Measurements from ENCODE around the gene SSRP1. TPM values are rescaled to one million over a fixed set of nuclear protein-coding genes. Genes with fewer than 3 reads are reported as not detected.

The SSRP1 gene
- total and polyA plus RNA-seq, 2 of the 13 experiments (the other 11 are each of a cell fraction or from before 2014, with no cell fraction given): 93.6 to 129 TPM

- ChIA-PET POLR2A (interaction anchor here (0.5 to 1.5 kb wide), 2 partner anchors 18 to 19 kb away, joined by 3 read pairs; partner anchors contain the start of gene TNKS1BP1), CTCF (ENCODE audit: low intra/inter-chr PET ratio, low total read pairs) (no interaction called here)
- in situ Hi-C loops (cut with HindIII; ENCODE audit: extremely low pct_ligation_motif_present, low pct_unique_long_range_greater_than_20kb) (loop anchor here (10.0 kb wide), 1 partner anchor 222 kb away; the partner anchor contains the start of gene UBE2L6), intact Hi-C loops (cut with micrococcal nuclease; ENCODE audit: unreplicated experiment) (loop anchor here (10.0 kb wide), 1 partner anchor 208 kb away; no protein-coding TSS in a partner anchor)
- Histone ChIP-seq H3K9ac (ENCODE audit: insufficient read depth, low read depth, low read length) (no peak overlapping the region), H4K20me1 (ENCODE audit: insufficient read depth, low read length) (no peaks in the 10 kb centered on the region), H3K4me2 (ENCODE audit: low read depth, low read length) (no peak overlapping the region), H3K36me3 (replicated peaks in 1 of 2; ENCODE audit: control insufficient read depth in 1 of 2, insufficient read depth in 2 of 2, low read length in 2 of 2) (no peaks in the 10 kb centered on the region), H2AFZ (ENCODE audit: low read length) (no peak overlapping the region), H3K4me1 (ENCODE audit: insufficient read depth, low read length) (peaks cover 54% of the 10 kb centered on the region), H3K4me3 (replicated peaks in 1 of 3; ENCODE audit: insufficient read depth in 1 of 3, low read depth in 2 of 3, low read length in 3 of 3) (no peak overlapping the region), H3K9me3 (ENCODE audit: low read length) (no peaks in the 10 kb centered on the region), H3K27ac (ENCODE audit: extremely low read length, insufficient read depth, low read length) (no peak overlapping the region), H3K79me2 (ENCODE audit: insufficient read depth, low read length) (no peaks in the 10 kb centered on the region), H3K27me3 (ENCODE audit: control insufficient read depth in 1 of 2, insufficient read depth in 2 of 2, low read length in 2 of 2) (peaks cover 1 to 28% of the 10 kb centered on the region in 2 experiments; a peak in 4 of 5 replicates)
- WGBS (ENCODE audit: low lambda C conversion rate): 54% methylated on average over 11 of the region's 11 CpGs
- no peak for DNase-seq (ENCODE audit: low spot score)
- BruUV-seq (replicated peaks): no TSS peak
- ATAC-seq: no peak
- FAIRE-seq: no peak
- TF ChIP-seq, protein P1, sequence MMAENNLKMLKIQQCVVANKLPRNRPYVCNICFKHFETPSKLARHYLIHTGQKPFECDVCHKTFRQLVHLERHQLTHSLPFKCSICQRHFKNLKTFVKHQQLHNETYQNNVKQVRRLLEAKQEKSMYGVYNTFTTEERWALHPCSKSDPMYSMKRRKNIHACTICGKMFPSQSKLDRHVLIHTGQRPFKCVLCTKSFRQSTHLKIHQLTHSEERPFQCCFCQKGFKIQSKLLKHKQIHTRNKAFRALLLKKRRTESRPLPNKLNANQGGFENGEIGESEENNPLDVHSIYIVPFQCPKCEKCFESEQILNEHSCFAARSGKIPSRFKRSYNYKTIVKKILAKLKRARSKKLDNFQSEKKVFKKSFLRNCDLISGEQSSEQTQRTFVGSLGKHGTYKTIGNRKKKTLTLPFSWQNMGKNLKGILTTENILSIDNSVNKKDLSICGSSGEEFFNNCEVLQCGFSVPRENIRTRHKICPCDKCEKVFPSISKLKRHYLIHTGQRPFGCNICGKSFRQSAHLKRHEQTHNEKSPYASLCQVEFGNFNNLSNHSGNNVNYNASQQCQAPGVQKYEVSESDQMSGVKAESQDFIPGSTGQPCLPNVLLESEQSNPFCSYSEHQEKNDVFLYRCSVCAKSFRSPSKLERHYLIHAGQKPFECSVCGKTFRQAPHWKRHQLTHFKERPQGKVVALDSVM (CRISPR knock-in tag; IDR thresholded peaks at IDR 0.05): no peak
- TF ChIP-seq, protein P2, sequence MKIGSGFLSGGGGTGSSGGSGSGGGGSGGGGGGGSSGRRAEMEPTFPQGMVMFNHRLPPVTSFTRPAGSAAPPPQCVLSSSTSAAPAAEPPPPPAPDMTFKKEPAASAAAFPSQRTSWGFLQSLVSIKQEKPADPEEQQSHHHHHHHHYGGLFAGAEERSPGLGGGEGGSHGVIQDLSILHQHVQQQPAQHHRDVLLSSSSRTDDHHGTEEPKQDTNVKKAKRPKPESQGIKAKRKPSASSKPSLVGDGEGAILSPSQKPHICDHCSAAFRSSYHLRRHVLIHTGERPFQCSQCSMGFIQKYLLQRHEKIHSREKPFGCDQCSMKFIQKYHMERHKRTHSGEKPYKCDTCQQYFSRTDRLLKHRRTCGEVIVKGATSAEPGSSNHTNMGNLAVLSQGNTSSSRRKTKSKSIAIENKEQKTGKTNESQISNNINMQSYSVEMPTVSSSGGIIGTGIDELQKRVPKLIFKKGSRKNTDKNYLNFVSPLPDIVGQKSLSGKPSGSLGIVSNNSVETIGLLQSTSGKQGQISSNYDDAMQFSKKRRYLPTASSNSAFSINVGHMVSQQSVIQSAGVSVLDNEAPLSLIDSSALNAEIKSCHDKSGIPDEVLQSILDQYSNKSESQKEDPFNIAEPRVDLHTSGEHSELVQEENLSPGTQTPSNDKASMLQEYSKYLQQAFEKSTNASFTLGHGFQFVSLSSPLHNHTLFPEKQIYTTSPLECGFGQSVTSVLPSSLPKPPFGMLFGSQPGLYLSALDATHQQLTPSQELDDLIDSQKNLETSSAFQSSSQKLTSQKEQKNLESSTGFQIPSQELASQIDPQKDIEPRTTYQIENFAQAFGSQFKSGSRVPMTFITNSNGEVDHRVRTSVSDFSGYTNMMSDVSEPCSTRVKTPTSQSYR (CRISPR knock-in tag; IDR thresholded peaks at IDR 0.05; ENCODE audit: borderline replicate concordance): no peak
- no peak for TF ChIP-seq MEIS2 (CRISPR knock-in tag; IDR thresholded peaks at IDR 0.05)
- no peak for TF ChIP-seq WIZ (CRISPR knock-in tag; IDR thresholded peaks at IDR 0.05)
- no peak for TF ChIP-seq ETS1 (CRISPR knock-in tag; IDR thresholded peaks at IDR 0.05)
- TF ChIP-seq TAF1 (CRISPR knock-in tag; IDR thresholded peaks at IDR 0.05): no peak
- no peak for TF ChIP-seq ZNF20 (CRISPR knock-in tag; IDR thresholded peaks at IDR 0.05)
- TF ChIP-seq ZNF383 (CRISPR knock-in tag; IDR thresholded peaks at IDR 0.05; ENCODE audit: borderline replicate concordance): no peak
- no peak for TF ChIP-seq ZNF609 (CRISPR knock-in tag; IDR thresholded peaks at IDR 0.05; ENCODE audit: borderline replicate concordance)
- TF ChIP-seq EZH2 (conservative IDR thresholded peaks at IDR 0.05; ENCODE audit: low read depth, low read length): no peak
- TF ChIP-seq, protein P3, sequence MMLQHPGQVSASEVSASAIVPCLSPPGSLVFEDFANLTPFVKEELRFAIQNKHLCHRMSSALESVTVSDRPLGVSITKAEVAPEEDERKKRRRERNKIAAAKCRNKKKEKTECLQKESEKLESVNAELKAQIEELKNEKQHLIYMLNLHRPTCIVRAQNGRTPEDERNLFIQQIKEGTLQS (CRISPR knock-in tag; IDR thresholded peaks at IDR 0.05): no peak
- no peak for TF ChIP-seq HNRNPLL (IDR thresholded peaks at IDR 0.05; ENCODE audit: low read depth, low read length, poor library complexity, severe bottlenecking)
- no peak for TF ChIP-seq PAF1 (CRISPR knock-in tag; IDR thresholded peaks at IDR 0.05)
Observed at GRCh38 chr11:57342702-57343101, 7.0 kb upstream of the SSRP1 start.

Data from HepG2 (cell line).